NCI-H2081 (cell line): ENCODE results near the gene NKAIN2.

Experiments used
- DNase-seq, 2 experiments: peaks; one replicate each; lab custom pipeline; 2025; lab: John Stamatoyannopoulos, UW

NKAIN2 gene

DNA sequence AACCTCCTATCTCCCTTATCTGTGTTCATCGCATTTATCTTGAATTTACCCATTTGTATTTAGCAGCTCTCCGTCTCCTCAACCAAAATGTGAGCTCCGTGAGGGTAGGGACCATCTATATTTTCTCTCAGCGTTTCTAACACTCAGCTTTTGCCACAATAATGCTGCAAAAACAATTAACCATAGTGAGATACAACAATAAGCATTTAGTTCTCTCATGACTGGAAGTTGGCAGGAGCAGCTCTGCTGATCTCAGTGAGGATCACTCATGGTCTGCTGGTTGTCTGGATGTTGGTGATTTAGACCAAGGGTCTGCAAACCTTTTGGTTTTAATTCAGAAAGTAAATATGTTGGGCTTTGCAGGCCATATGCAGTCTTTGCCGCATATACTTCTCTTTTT is 763.7 kb downstream of the NKAIN2 start:
- DNase-seq = no peak

DNA sequence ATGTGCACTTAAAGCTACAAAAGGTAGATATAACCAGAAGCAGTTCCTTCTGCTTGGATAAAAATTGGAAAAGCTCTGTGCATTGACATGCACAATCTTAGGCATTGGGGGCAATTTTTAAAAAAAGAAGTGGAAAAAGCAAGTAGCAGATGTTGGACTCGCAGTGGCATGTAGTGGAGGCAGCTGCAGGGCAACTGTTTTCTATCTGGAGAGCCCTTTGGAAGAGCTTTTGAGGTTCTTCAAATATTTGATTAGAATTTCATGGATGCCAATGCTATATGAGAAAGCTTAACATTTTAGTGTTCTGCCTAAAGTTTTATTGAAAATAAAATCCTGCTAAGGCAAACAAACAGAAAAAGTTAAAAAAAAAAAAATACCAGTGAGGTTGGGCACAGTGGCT is 770.3 kb downstream of the NKAIN2 start:
- no peak for DNase-seq

DNA sequence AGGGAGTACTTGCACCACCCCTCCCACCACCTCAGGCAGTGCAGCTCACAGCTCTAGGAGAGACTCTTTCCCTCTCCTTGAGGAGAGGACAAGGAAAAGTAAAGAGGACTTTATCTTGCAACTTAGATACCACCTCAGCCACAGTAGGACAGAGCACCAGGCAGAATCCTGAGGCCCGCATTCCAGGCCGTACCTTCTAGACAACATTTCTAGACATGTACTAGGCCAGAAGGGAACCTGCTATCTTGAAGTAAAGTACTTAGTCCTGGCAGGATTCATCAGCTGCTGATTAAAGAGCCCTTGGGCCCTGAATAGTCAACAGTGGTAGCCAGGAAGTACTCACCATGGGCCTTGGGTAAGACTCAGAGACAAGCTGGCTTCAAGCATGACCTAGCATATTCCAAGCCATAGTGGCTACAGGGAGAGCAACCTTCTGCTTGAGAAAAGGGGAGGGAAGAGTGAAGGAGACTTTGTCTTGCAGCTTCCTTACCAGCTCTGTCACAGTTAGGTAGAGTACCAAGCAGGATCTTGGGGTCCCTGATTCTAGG is 774.1 kb downstream of the NKAIN2 start:
- DNase-seq = no peak

DNA sequence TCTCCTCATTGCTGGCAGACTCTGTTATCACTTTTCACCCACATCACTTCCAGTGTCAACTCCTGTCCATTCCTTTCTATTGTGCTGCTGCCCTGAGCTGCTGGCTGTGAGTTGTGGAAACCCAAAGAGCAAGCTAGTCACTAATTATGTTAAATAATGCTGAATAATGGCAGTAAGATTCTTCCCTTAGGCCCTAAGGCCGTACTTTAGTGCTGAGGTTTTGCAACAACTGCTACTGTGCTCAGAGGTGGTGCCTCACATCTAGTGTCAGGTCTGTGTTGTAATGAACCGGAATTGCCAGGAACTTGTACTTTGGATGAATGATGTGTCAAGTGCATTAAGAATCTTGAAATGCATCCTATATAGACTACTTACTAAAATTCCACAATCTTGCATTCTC is 786.3 kb downstream of the NKAIN2 start:
- no peak for DNase-seq

DNA sequence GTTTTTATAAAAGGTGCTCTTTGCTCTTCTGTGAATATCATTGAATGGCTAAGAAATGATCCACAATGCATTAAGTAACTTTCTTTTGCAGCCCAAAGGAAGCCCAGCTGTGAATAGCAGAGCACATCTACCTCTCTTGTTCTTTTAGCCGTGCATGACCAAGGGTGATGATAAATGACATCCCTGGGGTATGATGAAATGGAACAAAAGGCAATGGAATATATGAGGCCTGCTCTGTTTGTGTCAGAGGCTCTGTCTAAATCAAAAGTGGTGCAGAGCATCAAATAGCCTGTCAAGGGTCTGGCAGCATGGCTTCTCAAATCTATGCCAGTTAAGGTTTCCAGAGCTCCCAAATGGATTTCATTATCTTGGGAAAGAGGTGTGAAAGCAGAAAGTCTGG is 796.0 kb downstream of the NKAIN2 start:
- DNase-seq = no peak

DNA sequence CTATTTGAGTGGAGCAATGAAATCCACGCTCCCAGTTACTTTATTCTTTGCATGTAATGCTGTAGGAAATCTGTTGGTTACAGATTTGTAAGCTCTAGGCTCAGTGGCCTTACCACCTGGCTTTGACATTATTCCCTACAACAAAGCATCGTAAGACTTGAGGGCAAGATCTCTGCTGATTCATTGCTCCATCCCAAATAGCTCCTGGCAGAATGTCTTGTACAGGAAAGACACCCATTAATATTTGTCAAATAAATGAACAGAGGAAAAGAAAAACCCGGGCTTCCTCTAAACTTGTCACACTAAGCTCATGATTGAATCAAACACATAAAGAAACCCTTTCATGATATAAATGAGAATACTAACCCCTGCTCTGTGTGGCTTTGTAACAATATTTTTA is 801.1 kb downstream of the NKAIN2 start:
- DNase-seq = peak in 1 of 2 experiments; percentile 24

DNA sequence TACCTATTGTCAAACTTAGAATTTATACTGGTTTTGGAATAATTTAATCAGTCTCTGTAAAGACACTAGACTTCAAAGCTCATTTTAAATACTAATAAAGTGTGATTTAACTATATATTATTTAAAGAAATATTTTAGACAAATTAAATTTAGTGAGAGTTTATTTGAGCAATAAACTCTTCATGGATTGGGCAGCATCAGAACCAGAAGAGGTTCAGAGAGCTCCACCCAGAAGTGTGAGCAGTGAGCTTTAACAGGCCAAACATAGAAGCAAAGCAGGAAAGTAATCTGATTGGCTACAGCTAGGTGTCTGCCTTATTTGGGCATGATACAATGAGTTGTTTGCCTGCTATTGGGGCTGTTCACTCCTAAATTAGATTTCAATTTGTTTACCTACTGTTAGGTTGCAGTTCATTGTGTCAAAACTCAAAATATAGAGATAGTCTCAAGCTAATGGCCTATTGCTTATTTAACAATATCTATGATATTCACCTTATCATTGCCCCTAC is 803.5 kb downstream of the NKAIN2 start:
- no peak for DNase-seq

DNA sequence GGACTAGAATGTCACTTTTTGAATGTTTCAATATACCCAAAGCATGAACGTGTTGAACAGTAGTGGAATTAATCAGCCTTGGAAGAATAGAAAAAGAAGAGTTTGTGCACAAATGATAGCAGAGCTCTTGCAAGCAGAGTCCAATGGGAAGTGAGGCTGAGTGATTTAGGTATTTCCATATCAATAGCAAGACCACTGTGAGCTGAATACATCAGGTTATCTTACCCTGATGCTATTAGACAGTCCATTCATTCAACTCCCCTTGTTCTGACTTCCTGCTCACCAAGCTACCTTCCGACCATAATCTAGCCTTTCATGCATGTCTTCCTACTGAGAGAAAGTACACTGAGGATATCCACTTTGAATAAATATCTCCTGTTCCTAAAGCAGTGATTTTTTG is 809.4 kb downstream of the NKAIN2 start:
- no peak for DNase-seq

DNA sequence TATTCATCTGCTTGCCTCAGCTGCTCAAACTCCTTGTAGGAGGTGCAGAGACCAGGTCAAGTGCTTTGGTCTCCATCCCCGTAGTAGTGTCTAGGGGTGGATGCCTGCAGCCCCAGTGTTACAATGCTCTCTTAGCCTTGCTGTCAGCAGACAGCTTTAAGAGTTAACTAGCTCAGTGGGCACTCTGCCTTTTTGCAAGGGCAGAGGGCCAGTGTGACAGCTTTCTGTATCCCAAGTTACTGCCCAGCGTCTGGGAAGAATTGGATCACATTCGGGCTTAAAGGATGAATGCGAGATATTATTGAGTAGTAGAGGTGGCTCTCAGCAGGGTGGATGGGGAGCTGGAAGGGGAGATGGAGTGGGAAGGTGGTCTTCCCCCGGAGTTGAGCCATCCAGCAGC is 818.7 kb downstream of the NKAIN2 start:
- DNase-seq = no peak

DNA sequence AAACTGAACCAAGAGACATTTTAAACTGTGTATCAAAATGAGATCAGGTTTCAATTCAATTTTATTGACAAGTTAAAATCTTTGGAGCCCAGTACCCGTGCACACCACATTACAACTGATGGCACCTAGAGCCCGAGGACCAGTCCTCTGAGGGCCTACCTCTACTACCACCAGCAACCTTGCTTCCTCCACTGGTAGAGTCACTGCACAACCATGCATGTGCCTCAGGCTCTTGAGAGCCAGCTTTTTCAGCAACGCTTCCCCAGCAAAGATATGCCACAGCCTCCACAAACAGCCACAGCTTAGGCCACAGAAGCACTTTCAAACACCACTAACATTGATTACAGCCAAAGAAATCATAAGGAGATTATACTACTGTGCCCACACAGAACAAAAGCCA is 830.0 kb downstream of the NKAIN2 start:
- no peak for DNase-seq

DNA sequence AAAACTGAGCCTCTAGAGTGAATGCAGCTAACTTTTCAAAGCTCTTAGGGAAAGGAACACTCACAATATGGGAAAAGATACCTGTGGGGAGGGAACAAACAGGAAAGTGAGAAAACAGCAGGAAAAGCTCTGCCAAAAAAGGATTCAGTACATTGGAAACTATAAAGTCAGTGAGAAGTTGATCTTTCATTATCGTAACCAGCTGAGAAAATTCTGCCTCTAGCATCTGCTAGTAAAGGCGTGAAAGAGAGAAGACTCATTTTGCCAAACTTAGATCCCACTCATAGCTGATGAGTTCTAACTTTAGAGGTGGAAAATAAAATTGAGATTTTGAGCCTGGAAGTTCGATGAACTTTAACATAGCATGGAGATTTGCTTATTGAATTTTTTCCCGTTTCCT is 836.8 kb downstream of the NKAIN2 start:
- no peak for DNase-seq

DNA sequence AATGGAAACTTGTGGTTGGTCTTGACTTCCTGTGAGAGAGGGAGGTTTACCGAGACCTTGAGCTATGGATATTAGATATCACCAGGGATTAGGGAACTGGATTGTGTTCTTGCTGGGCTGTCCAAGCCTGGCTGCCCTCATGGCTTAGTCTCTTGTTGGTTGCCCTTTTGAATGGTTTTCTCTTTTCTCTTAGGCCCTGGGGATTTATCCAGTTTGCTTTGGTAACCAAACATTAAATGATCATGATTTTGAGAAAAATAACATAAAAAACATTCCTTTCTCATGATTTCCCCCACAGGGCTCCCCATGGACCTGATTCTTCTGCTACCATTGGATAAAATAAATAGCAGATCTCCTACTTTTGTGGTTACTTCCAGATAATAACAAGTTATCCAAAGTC is 852.2 kb downstream of the NKAIN2 start:
- DNase-seq = no peak

DNA sequence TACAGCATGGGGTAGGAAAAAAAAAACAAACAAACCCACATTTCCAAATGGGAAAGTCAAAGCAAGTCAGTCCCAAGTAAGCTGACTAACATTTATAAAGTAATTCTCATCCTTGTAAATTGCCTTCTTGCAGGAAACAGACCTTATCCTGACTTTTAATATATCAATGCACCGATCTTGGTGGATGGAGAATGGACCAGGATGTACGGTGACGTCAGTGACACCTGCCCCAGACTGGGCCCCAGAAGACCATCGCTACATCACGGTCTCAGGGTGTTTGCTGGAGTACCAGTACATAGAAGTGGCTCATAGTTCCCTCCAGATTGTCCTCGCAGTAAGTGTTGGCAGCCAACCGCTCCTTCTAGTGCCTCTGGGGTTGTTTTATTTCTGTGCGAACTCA is 854.4 kb downstream of the NKAIN2 start:
- DNase-seq = no peak

DNA sequence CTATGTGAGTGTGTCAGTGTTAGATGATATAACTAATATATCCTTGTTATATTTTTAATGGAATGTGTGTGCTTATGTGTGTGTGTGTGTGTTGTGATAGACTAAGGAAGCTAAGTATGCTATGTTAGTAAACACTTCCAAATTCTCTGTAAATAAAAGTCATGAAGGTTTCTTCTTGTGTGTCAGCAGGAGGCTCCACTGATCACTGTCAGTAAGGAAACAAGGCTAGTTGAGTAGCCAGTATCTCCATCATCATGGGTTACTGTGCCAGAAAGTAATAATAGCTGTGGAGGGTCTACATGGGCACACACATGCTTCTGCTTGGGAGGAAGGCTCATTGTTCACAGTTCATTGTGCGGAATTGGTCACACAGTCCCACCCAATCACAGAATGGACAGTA is 855.8 kb downstream of the NKAIN2 start:
- DNase-seq = no peak

DNA sequence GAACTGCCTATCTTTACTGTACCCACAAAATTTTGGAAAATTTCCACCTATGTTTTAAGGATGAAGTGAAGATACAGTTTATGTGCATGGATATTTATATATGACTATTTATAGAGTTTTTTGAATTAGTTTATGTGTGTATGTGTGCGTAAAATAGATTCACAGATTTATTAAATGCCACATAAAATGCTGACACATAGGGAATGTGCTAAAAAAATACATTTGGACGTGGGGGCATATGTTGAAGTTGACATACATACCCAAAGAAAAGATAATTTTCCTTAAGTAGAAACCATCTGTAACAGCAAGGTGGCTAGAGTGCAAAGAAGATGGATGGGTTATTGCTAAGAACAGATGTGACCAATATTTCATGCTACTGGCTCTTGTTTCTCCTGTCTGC is 856.5 kb downstream of the NKAIN2 start:
- DNase-seq = no peak

DNA sequence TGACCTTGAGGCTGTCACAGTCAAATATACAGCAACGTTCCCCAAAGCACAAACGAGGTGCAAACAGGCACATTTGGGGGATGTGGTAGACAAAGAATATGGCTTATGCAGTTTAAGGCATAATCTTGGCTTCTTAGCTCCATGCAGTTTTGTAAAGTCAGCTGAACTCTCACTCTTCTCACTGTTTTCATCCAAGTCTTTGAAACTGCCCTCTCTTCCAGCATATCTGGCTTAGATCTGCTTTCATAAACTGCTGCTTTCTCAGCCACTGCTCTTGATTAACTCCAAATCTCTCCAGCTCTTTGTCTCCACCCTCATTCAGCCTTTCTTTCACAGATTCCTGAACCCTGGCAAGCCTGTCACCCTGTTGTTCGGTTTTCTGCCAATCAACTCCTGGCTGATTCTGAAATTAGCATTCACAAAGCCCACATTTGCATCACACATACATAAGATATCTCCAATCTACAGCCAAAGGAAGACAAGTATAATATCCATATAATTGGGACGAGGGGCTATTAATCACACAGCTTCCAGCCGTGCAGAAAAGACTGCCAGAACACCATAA is 857.5 kb downstream of the NKAIN2 start:
- DNase-seq = peak in 1 of 2 experiments; percentile 50

DNA sequence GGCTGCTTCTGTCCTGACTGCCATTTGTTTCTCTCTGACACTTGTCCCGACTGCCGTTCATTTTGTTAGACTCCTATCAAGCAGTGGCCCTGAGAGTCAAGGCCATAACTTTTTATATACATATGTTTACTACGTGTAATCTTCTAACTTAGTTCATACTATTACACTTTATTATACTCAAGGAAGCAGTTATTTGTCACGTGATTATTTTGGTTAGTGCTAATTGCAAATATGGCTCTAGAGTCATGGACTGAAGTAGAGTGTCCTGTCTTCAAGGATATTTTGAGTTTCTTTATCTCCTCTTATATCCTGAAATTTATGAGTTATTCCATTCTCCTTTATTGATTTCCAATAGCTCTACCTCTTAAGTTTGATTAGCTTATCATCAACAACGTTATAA is 864.4 kb downstream of the NKAIN2 start:
- no peak for DNase-seq

DNA sequence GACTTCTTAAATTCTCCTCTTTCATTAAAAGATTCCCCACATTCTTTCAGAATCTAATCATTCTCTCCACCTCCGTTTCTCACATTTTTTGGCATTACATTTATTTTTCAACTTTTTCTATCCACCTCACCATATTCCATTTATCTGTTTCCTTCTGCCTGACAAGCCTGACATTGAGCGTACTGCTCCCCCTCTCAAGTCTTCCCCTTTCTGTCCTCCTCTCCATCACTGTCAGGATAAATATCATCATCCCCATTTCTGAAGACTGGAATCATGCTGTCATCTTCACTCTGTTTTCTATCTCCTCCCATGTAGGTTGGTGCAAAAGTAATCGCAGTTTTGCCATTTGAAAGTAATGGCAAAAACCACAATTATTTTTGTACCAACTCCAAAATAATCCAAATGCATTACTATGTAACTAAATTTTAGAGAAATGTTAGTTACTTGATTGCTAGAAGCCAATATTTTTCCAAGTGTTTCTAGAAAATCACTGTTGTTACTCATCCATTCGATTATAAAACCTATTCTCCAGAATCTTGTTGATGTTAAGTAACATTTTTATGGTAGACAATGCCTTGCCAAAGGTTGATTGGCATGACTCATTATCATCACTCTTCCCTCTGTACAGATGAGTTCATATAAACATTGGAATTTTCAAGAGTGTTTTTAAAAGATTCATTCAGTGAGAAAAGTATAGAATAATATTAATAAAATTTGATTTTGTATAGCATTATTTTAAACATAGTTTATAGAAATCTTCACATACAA is 866.2 kb downstream of the NKAIN2 start:
- no peak for DNase-seq

DNA sequence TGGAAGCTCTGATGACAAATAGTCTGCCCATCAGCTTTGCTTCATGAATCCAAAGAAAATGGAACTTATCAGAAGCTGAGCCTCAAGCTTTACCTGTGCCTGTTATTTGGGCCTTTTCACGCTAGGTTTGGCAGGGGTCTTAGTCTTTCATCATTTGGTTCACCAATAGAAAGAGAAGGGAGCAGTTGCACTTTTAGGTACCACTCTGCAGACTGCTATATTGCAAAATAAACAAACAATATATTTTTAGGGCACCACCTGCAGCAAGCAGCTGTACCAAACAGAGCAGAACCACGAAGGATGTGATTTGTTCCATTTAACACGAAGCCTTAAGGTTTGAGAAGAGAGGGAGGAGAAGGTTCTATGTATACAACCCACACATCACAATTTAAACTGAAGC is 867.1 kb downstream of the NKAIN2 start:
- peak; percentile 45 to 91 for DNase-seq

DNA sequence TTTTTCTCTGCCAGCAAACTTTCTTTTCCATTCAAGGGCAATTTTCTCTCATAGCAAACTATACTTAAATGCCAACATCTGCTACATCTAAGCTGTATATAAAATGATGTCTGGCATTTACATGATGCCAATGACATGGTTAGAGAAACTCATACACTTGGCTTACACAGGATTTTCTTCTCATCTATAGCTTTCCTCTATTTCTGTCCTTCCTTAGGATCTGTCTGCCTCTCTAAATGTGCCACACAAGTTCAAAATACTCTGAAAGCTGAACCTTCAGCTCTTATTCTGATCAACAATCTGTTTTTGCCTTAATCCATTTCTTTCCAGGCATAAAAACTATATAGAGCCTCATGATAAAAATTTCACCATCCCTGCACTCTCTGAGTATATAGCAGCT is 867.7 kb downstream of the NKAIN2 start:
- DNase-seq = no peak

DNA sequence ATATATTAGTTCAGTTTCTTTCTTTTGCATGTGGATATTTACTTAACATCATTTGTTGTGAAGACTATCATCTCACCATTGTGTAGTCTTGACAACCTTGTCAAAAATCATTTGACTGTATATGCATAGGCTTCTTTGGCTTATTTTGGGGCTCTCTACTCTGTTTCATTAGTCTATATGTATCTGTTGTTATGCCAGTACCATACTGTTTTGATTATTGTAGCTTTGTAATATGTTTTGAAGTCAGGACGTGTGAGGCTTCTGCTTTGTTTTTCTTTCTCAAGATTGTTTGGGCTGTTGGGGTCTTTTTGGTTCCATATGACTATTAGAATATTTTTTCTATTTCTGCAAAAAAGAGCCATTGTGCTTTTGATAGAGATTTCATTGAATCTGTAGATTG is 870.4 kb downstream of the NKAIN2 start:
- no peak for DNase-seq

DNA sequence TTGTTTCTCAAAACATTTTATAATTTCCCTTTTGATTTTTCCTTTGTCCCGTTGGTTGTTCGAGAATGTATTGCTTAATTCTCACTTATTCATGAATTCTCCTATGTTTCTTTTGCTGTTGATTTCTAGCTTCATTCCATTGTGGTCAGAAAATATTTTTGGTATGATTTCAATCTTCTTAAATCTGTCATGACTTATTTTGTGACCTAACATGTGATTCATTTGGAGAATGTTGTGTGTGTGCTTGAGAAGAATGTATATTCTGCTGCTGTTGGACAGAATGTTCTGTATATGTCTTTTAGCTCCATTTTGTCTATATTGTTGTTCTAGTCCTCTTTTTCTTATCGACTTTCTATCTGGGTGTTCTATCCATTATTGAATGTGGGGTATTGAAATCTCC is 872.4 kb downstream of the NKAIN2 start:
- DNase-seq = no peak

DNA sequence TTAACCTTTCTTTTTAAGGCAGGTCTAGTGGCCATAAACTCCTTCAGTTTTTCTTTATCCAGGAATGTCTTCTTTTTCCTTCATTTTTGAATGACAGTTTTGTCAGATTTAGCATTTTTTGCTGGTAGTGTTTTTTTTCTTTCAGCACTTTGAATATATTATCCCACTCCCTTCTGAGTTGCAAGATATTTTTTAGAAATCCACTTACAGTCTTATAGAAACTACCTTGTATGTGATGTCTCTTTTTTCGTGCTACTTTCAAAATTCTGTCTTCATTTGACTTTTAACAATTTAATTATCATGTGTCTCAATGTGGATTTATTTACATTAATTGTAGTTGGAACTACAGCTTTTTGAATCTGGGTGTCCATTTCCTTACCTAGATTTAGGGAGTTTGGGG is 874.2 kb downstream of the NKAIN2 start:
- no peak for DNase-seq

DNA sequence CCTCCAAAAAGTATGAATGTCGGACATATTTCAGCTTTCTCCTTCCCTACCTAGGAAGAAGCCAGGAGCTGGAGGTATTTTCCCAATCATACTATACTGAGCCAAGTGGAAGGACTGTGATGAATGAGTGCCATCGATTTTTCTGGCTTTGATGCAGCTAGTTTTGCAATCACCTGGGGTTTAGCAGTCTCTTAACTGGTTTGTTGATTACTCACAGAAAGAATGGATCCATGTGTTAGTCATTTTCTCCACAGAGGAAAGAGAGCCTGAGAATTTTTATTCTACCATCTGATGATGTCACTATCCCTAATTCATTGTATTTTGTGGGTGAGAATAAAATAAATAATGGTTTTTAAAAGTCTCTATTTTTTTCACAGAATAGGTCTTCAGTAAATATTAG is 875.7 kb downstream of the NKAIN2 start:
- no peak for DNase-seq
